Stimulated activated CD8-positive, alpha-beta memory T cell treated with anti-CD3 and anti-CD28 coated beads, Interleukin-7, amount 100 ng/mL, for 4 hours (primary cell): Measurements from ENCODE around the gene PDZD4.

Source experiments
- DNase-seq, 2 donors: peaks; one replicate each; pipeline ENCODE4 v3.0.0-alpha.2; 2020; ENCODE audit warnings: low read depth in 2 of 2

Gene PDZD4

GRCh38 chrX:153789654-153790053, 40.7 kb downstream of the PDZD4 start:
- no peak for DNase-seq

- no peak for DNase-seq
Measured at GRCh38 chrX:153786669-153787068, 43.7 kb downstream of the PDZD4 start.

- DNase-seq = no peak
Measured at GRCh38 chrX:153784325-153784967, 45.9 kb downstream of the PDZD4 start.

- DNase-seq = no peak
Measured at GRCh38 chrX:153783378-153784013, 46.8 kb downstream of the PDZD4 start.

GRCh38 chrX:153782871-153783270, 47.5 kb downstream of the PDZD4 start:
- DNase-seq = no peak

GRCh38 chrX:153782313-153782712, 48.0 kb downstream of the PDZD4 start:
- no peak for DNase-seq

- DNase-seq = no peak
Measured at GRCh38 chrX:153781428-153782047, 48.8 kb downstream of the PDZD4 start.

GRCh38 chrX:153780678-153781427, 49.5 kb downstream of the PDZD4 start, which contains the start of gene SRPK3:
Gene SRPK3 (plus strand): TSS chrX:153781041. CDS start chrX:153781087, 46 bp downstream.
- no peak for DNase-seq

- DNase-seq = no peak
Measured at GRCh38 chrX:153779891-153780677, 50.3 kb downstream of the PDZD4 start.

GRCh38 chrX:153778684-153779101, 51.7 kb downstream of the PDZD4 start:
- DNase-seq = no peak

- DNase-seq = no peak
Measured at GRCh38 chrX:153778181-153778580, 52.2 kb downstream of the PDZD4 start.

- no peak for DNase-seq
Measured at GRCh38 chrX:153777261-153778090, 52.9 kb downstream of the PDZD4 start.

- no peak for DNase-seq
Measured at GRCh38 chrX:153776611-153777045, 53.7 kb downstream of the PDZD4 start.

- DNase-seq = no peak
Measured at GRCh38 chrX:153776120-153776599, 54.2 kb downstream of the PDZD4 start.

- DNase-seq = no peak
Measured at GRCh38 chrX:153775293-153776119, 54.8 kb downstream of the PDZD4 start.

- no peak for DNase-seq
Measured at GRCh38 chrX:153774576-153775292, 55.6 kb downstream of the PDZD4 start.

GRCh38 chrX:153773741-153774575, 56.4 kb downstream of the PDZD4 start:
- DNase-seq = no peak

- DNase-seq = no peak
Measured at GRCh38 chrX:153773218-153773611, 57.1 kb downstream of the PDZD4 start.
